Tibial artery (tissue), 4 donors: ENCODE results near the gene TPGS2.
A peak's percentile ranks its signal among the peaks of the same experiment; 100 is the strongest.
"Not testable (repeated sequence)": the region's sequence is repeated elsewhere in the genome, so short reads cannot be mapped to it uniquely, and the experiment has no call there.

Experiments used
- DNase-seq, 2 donors: peaks; one replicate each; pipeline ENCODE4 v3.0.0-alpha.2; 2019
- H3K27ac ChIP-seq, 2 donors: fragments of 200-600 bp; sonication (generic) in 1 of 2; 1 replicate in 1 of 2; 2 replicates in 1 of 2; pipeline ENCODE4 v1.5.1; 2018 to 2019; ENCODE audit warnings: mild to moderate bottlenecking in 1 of 2
- H3K27me3 ChIP-seq, 2 donors: fragments of 200-600 bp; sonication (generic) in 1 of 2; one replicate each; pipeline versions ENCODE4 v1.5.1 to v1.6.0; 2016 to 2019
- H3K36me3 ChIP-seq, 3 donors: fragments of 200-600 bp; sonication (generic) in 2 of 3; one replicate each; pipeline ENCODE4 v1.5.1; 2016 to 2019; ENCODE audit warnings: mild to moderate bottlenecking in 2 of 3
- H3K4me1 ChIP-seq, 4 donors: fragments of 200-600 bp; sonication (generic) in 2 of 4; 1 replicate in 3 of 4; 2 replicates in 1 of 4; pipeline ENCODE4 v1.5.1; 2016 to 2019
- H3K4me3 ChIP-seq, 2 donors: fragments of 200-600 bp; sonication (generic) in 1 of 2; 1 replicate in 1 of 2; 2 replicates in 1 of 2; pipeline ENCODE4 v1.5.1; 2018 to 2019; ENCODE audit warnings: mild to moderate bottlenecking in 2 of 2
- H3K9me3 ChIP-seq, 3 donors: fragments of 200-600 bp; sonication (generic) in 1 of 3; one replicate each; pipeline ENCODE4 v1.5.1; 2016 to 2019
- CTCF ChIP-seq, 2 experiments: fragments of 200-600 bp in 1 of 2; fragments of 450-650 bp in 1 of 2; IDR thresholded peaks; one replicate each; pipeline ENCODE4 v1.5.1; 2017 to 2019; ENCODE audit warnings: antibody characterized with exemption in 2 of 2, mild to moderate bottlenecking in 1 of 2, moderate library complexity in 1 of 2
- intact Hi-C: fragments of 100-400 bp; cut with DNase I; formaldehyde crosslinking; loops from one replicate; pipeline ENCODE4 v1.15.0; 2023; ENCODE audit warnings: low total_unique reads

The TPGS2 gene

GRCh38 chr18:36828630-36829361 lies at the start of gene TPGS2, which contains the start of gene KIAA1328:
Gene TPGS2, minus strand, starts transcription at chr18:36829002. Its CDS starts 235 bp downstream, at chr18:36828767.
Gene KIAA1328, plus strand, starts transcription at chr18:36829127. Its CDS starts 12 bp downstream, at chr18:36829139.
- Histone ChIP-seq H3K27ac (peak within 1 kb of the TSS; percentile 73 to 85), H3K9me3 (no peaks in the 10 kb centered on the region), H3K4me1 (peaks cover 0 to 28% (median 11%) of the 10 kb centered on the region in 4 donors), H3K36me3 (no peaks in the 10 kb centered on the region), H3K27me3 (no peaks in the 10 kb centered on the region), H3K4me3 (peak within 1 kb of the TSS; percentile 73 to 77)
- intact Hi-C loops: loop anchor here (5.0 kb wide), 1 partner anchor 856 kb away; the partner anchor contains the start of gene RMP24
- peak in 1 of 2 experiments; percentile 26 for TF ChIP-seq CTCF (IDR thresholded peaks at IDR 0.05)
- DNase-seq: peak; percentile 83 to 90

GRCh38 chr18:36873826-36874225 lies 45.0 kb upstream of the TPGS2 start:
- H3K27ac ChIP-seq, H3K4me1 ChIP-seq, H3K4me3 ChIP-seq, intact Hi-C loops, H3K27me3 ChIP-seq, DNase-seq, H3K9me3 ChIP-seq: not testable (repeated sequence)
- peaks cover 0 to 13% (median 0%) of the 10 kb centered on the region in 3 donors for H3K36me3 ChIP-seq

DNA sequence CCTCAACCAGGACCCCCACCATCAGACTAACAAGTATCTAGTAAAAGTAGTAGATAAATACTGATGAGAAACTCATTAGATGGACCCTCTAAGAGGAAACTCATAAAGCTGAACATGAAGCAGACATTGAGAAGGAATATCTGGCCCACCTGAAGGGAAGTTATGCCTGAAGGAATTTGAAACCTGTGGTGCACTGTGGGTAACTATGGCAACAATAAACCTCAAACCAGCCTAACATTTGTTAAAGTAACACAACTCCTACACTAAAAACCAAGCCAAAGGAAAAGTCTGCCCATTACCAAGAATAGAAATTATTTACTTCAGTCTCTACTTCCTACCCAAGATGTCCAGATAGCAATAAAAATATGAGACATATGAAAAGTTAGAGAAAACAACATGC lies 43.5 kb upstream of the TPGS2 start:
- DNase-seq: no peak
- intact Hi-C loops: no loop called here
- H3K27ac ChIP-seq: no peak overlapping the region
- no peak overlapping the region for H3K4me3 ChIP-seq
- TF ChIP-seq CTCF (IDR thresholded peaks at IDR 0.05): no peak
- H3K36me3 ChIP-seq: peaks cover under 1 to 13% (median 4%) of the 10 kb centered on the region in 3 donors
- H3K9me3 ChIP-seq: no peaks in the 10 kb centered on the region
- no peaks in the 10 kb centered on the region for H3K27me3 ChIP-seq
- H3K4me1 ChIP-seq: peaks cover 0 to 14% (median 2%) of the 10 kb centered on the region in 4 donors

DNA sequence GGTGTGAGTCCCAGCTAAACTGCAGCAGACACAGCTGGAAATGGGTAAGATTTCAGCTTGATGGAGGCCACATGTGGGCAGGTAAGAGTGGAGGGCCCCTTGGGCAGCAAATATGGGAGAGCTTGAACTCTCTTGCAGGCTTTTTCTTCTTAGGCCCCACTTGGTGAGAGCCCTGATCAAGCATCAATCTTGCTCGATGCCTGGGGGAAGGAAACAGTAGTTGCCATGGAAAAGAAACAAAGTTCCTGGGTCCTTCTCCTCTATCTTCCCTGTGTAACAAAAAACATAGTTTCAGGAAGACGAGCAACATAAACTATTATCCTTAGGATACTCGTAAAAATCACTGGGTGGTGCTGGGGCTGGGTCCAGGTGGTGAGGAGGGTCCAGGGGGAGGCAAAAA lies 43.0 kb upstream of the TPGS2 start:
- no peak overlapping the region for H3K4me3 ChIP-seq
- TF ChIP-seq CTCF (IDR thresholded peaks at IDR 0.05): no peak
- H3K27me3 ChIP-seq: no peaks in the 10 kb centered on the region
- intact Hi-C loops: no loop called here
- H3K9me3 ChIP-seq: no peaks in the 10 kb centered on the region
- H3K27ac ChIP-seq: no peak overlapping the region
- no peak for DNase-seq
- H3K36me3 ChIP-seq: peaks cover 3 to 13% (median 10%) of the 10 kb centered on the region in 3 donors
- H3K4me1 ChIP-seq: peaks cover 0 to 14% (median 2%) of the 10 kb centered on the region in 4 donors

- Histone ChIP-seq H3K36me3 (peaks cover 0 to 11% (median 8%) of the 10 kb centered on the region in 3 donors), H3K4me3 (no peak overlapping the region), H3K27me3 (no peaks in the 10 kb centered on the region), H3K4me1 (peaks cover 0 to 14% (median 2%) of the 10 kb centered on the region in 4 donors), H3K27ac (no peak overlapping the region), H3K9me3 (no peaks in the 10 kb centered on the region)
- no peak for TF ChIP-seq CTCF (IDR thresholded peaks at IDR 0.05)
- DNase-seq: no peak
- intact Hi-C loops: no loop called here
Measured at GRCh38 chr18:36867056-36867455, 38.3 kb upstream of the TPGS2 start.

DNA sequence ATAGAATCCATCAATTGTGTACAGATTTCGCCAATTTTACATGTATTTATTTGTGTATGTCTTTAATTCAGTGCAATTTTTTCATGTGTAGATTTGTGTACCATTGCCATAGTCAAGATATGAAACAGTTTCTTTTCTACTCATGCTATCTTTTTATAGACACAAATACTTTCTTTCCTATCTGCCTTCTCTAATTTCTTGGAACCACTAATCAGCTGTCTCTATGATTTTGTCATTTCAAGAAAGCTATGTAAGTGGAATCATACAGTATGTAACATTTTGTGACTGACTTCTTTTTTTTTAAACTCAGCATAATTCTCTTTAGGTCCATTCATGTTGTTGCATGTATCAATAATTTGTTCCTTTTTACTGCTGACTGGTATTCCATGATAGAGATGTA lies 33.4 kb upstream of the TPGS2 start:
- peaks cover 0 to under 1% (median under 1%) of the 10 kb centered on the region in 4 donors for H3K4me1 ChIP-seq
- H3K27me3 ChIP-seq: no peaks in the 10 kb centered on the region
- no peak overlapping the region for H3K27ac ChIP-seq
- intact Hi-C loops: no loop called here
- H3K36me3 ChIP-seq: peaks cover 0 to 12% (median 6%) of the 10 kb centered on the region in 3 donors
- TF ChIP-seq CTCF (IDR thresholded peaks at IDR 0.05): no peak
- no peaks in the 10 kb centered on the region for H3K9me3 ChIP-seq
- no peak overlapping the region for H3K4me3 ChIP-seq
- no peak for DNase-seq
